HEK293 (cell line): ENCODE measurements around the gene RPSA.
"Not testable (repeated sequence)": the region's sequence is repeated elsewhere in the genome, so short reads cannot be mapped to it uniquely, and the experiment has no call there.

Source experiments
- CTCF ChIA-PET: fragments of 350-600 bp; formaldehyde crosslinking; extraction: SDS; loops from one replicate; lab custom pipeline; 2021; ENCODE audit warnings: antibody characterized with exemption; lab: Yijun Ruan, JAX
- POLR2A ChIA-PET: fragments of 300-600 bp; formaldehyde crosslinking; extraction: SDS; loops from one replicate; lab custom pipeline; 2020; ENCODE audit warnings: antibody characterized with exemption, inconsistent platforms; lab: Yijun Ruan, JAX
- H3K27ac ChIP-seq: fragments of 200-500 bp; sonication (Bioruptor generic); 2 replicates; pipeline ENCODE4 v1.5.1; 2014; ENCODE audit warnings: low read depth, low read length, control low read depth, inconsistent platforms; ENCODE audit errors: extremely low read depth
- H3K36me3 ChIP-seq, 2 experiments: fragments of 200-500 bp in 1 of 2; sonication (Bioruptor generic) in 1 of 2; 1 replicate in 1 of 2; 2 replicates in 1 of 2; pipeline ENCODE4 v1.5.1; 2014 to 2017; ENCODE audit warnings: inconsistent platforms in 2 of 2, low read length in 2 of 2; ENCODE audit not compliant: control insufficient read depth in 2 of 2, insufficient read depth in 1 of 2
- H3K4me1 ChIP-seq: fragments of 200-500 bp; sonication (Bioruptor generic); 2 replicates; pipeline ENCODE4 v1.5.1; 2014; ENCODE audit warnings: mild to moderate bottlenecking, low read length, inconsistent platforms; ENCODE audit not compliant: control insufficient read depth, insufficient read depth
- H3K4me3 ChIP-seq: 2 replicates; pipeline ENCODE4 v1.5.1; 2011; ENCODE audit warnings: low read depth, mild to moderate bottlenecking, control low read depth, low read length, moderate library complexity
- H3K9me3 ChIP-seq: fragments of 200-500 bp; sonication (Bioruptor generic); 2 replicates; pipeline ENCODE4 v1.5.1; 2014; ENCODE audit warnings: low read depth, low read length, inconsistent platforms; ENCODE audit not compliant: control insufficient read depth, insufficient read depth
- HIC1 ChIP-seq: fragments of 450-650 bp; formaldehyde crosslinking; IDR thresholded peaks from 2 replicates; pipeline ENCODE4 v1.5.1; 2016; ENCODE audit warnings: missing biosample characterization, missing genetic modification characterization
- MZF1 ChIP-seq: fragments of 450-650 bp; formaldehyde crosslinking; IDR thresholded peaks from 2 replicates; pipeline ENCODE4 v1.5.1; 2017; ENCODE audit warnings: missing biosample characterization, missing genetic modification characterization, borderline replicate concordance
- REST ChIP-seq: fragments of 450-650 bp; formaldehyde crosslinking; IDR thresholded peaks from 2 replicates; pipeline ENCODE4 v1.5.1; 2016; ENCODE audit warnings: missing biosample characterization, missing genetic modification characterization
- TRIM28 ChIP-seq: IDR thresholded peaks from 2 replicates; pipeline ENCODE4 v1.6.1; 2011; ENCODE audit warnings: low read length, control low read depth, borderline replicate concordance
- YY1 ChIP-seq: fragments of 450-650 bp; formaldehyde crosslinking; IDR thresholded peaks from 2 replicates; pipeline ENCODE4 v1.5.1; 2018; ENCODE audit warnings: missing biosample characterization, missing genetic modification characterization
- ZNF140 ChIP-seq: fragments of 450-650 bp; formaldehyde crosslinking; IDR thresholded peaks from 2 replicates; pipeline ENCODE4 v1.5.1; 2016; ENCODE audit warnings: missing biosample characterization, missing genetic modification characterization
- ZNF157 ChIP-seq: fragments of 450-650 bp; formaldehyde crosslinking; IDR thresholded peaks from 2 replicates; pipeline ENCODE4 v1.5.1; 2016; ENCODE audit warnings: missing biosample characterization, missing genetic modification characterization
- ZNF19 ChIP-seq: fragments of 450-650 bp; formaldehyde crosslinking; IDR thresholded peaks from 2 replicates; pipeline ENCODE4; 2016; ENCODE audit warnings: missing biosample characterization, missing genetic modification characterization, low read depth
- ZNF2 ChIP-seq: fragments of 450-650 bp; formaldehyde crosslinking; IDR thresholded peaks from 2 replicates; pipeline ENCODE4 v1.5.1; 2016; ENCODE audit warnings: missing biosample characterization, missing genetic modification characterization
- ZNF26 ChIP-seq: fragments of 450-650 bp; formaldehyde crosslinking; IDR thresholded peaks from 2 replicates; pipeline ENCODE4 v1.5.1; 2016; ENCODE audit warnings: missing biosample characterization, missing genetic modification characterization
- ZNF292 ChIP-seq: fragments of 450-650 bp; formaldehyde crosslinking; IDR thresholded peaks from 2 replicates; pipeline ENCODE4 v1.5.1; 2016; ENCODE audit warnings: low read depth, missing biosample characterization, missing genetic modification characterization, borderline replicate concordance
- ZNF488 ChIP-seq: fragments of 450-650 bp; formaldehyde crosslinking; IDR thresholded peaks from 2 replicates; pipeline ENCODE4 v1.5.1; 2016; ENCODE audit warnings: missing biosample characterization, missing genetic modification characterization
- ZNF529 ChIP-seq: fragments of 450-650 bp; formaldehyde crosslinking; IDR thresholded peaks from 2 replicates; pipeline ENCODE4 v1.5.1; 2017; ENCODE audit warnings: missing genetic modification characterization, missing biosample characterization; ENCODE audit not compliant: insufficient replicate concordance
- ZNF558 ChIP-seq: fragments of 450-650 bp; formaldehyde crosslinking; IDR thresholded peaks from 2 replicates; pipeline ENCODE4 v1.5.1; 2016; ENCODE audit warnings: missing biosample characterization, missing genetic modification characterization
- ZNF580 ChIP-seq: fragments of 450-650 bp; formaldehyde crosslinking; IDR thresholded peaks from 2 replicates; pipeline ENCODE4 v1.5.1; 2016; ENCODE audit warnings: missing biosample characterization, missing genetic modification characterization
- ZNF626 ChIP-seq: fragments of 450-650 bp; sonication (Bioruptor Pico); formaldehyde crosslinking; IDR thresholded peaks from 2 replicates; pipeline ENCODE4 v1.5.1; 2018; ENCODE audit warnings: missing biosample characterization, missing genetic modification characterization, inconsistent platforms
- ZNF747 ChIP-seq: fragments of 450-650 bp; formaldehyde crosslinking; IDR thresholded peaks from 2 replicates; pipeline ENCODE4 v1.5.1; 2016; ENCODE audit warnings: missing biosample characterization, missing genetic modification characterization
- ZNF792 ChIP-seq: fragments of 450-650 bp; formaldehyde crosslinking; IDR thresholded peaks from 2 replicates; pipeline ENCODE4 v1.5.1; 2016; ENCODE audit warnings: missing biosample characterization, missing genetic modification characterization
- ZSCAN5A ChIP-seq: fragments of 450-650 bp; formaldehyde crosslinking; IDR thresholded peaks from 2 replicates; pipeline ENCODE4 v1.5.1; 2016; ENCODE audit warnings: missing biosample characterization, missing genetic modification characterization

The RPSA gene

GRCh38 chr3:39457361-39457760 lies 50.8 kb downstream of the RPSA start (continued):
- TF ChIP-seq HIC1 (tag by site-specific recombination), result no peak
- TF ChIP-seq ZNF558 (tag by site-specific recombination), result no peak
- TF ChIP-seq ZNF626 (tag by site-specific recombination), result no peak
- TF ChIP-seq YY1, result no peak
- no peak for TF ChIP-seq ZNF529 (tag by site-specific recombination)

- POLR2A ChIA-PET, result interaction anchor here (0.6 kb wide), 1 partner anchor 23 kb away, joined by 5 read pairs; no protein-coding TSS in a partner anchor
- CTCF ChIA-PET, result interaction anchor here (0.6 to 4.5 kb wide), 3 partner anchors 11 to 720 kb away, joined by 3 to 19 read pairs (median 3); no protein-coding TSS in a partner anchor
- not testable (repeated sequence) for H3K36me3 ChIP-seq, H3K4me3 ChIP-seq, H3K27ac ChIP-seq, H3K4me1 ChIP-seq, H3K9me3 ChIP-seq
Measured at GRCh38 chr3:39458579-39458978, 52.1 kb downstream of the RPSA start.

GRCh38 chr3:39460677-39461076 lies 54.2 kb downstream of the RPSA start:
- Histone ChIP-seq H3K36me3 (no peaks in the 10 kb centered on the region), H3K4me3 (no peak overlapping the region), H3K9me3 (no peaks in the 10 kb centered on the region), H3K4me1 (no peaks in the 10 kb centered on the region), H3K27ac (no peak overlapping the region)
- POLR2A ChIA-PET, result no interaction called here
- TF ChIP-seq ZNF792 (tag by site-specific recombination) (no peak), MZF1 (no peak), ZNF140 (tag by site-specific recombination) (no peak), ZNF157 (tag by site-specific recombination) (no peak), ZNF2 (no peak), ZNF747 (tag by site-specific recombination) (no peak), TRIM28 (no peak), REST (no peak), ZNF580 (tag by site-specific recombination) (no peak), ZSCAN5A (no peak), ZNF26 (no peak), ZNF292 (tag by site-specific recombination) (no peak), ZNF488 (tag by site-specific recombination) (no peak), ZNF19 (no peak)
- CTCF ChIA-PET, result interaction anchor here (0.7 to 4.5 kb wide), 2 partner anchors 11 to 13 kb away, joined by 4 to 19 read pairs; no protein-coding TSS in a partner anchor
